ENCODE data around the gene STX2.

- TF ChIP-seq POLR2AphosphoS5 (IDR thresholded peaks at IDR 0.05) = no peak
- TF ChIP-seq CTCF (IDR thresholded peaks at IDR 0.05 in 8 of 11, conservative IDR thresholded peaks at IDR 0.05 in 3 of 11) = no peak
- no peak for TF ChIP-seq POLR2A (IDR thresholded peaks at IDR 0.05)
These were observed 33.4 kb upstream of the STX2 start for GRCh38 chr12:130872179-130873096.

Data from spleen (tissue), 7 donors.